GM21723 (cell line): ENCODE data around the gene UBR3.
"Not testable (repeated sequence)": the region's sequence is repeated elsewhere in the genome, so short reads cannot be mapped to it uniquely, and the experiment has no call there.

Experiments used
- ATAC-seq: cut with Tn5 transposase; IDR thresholded peaks from one replicate; pipeline ENCODE4 v1.9.1; 2021; ENCODE audit warnings: mild to moderate bottlenecking, moderate library complexity; ENCODE audit not compliant: unreplicated experiment

Gene UBR3

GRCh38 chr2:169867579-169867978 is 40.3 kb downstream of the UBR3 start:
- ATAC-seq, result no peak

GRCh38 chr2:169868951-169869350 is 41.7 kb downstream of the UBR3 start:
- ATAC-seq, result no peak

GRCh38 chr2:169871369-169871768 is 44.1 kb downstream of the UBR3 start:
- not testable (repeated sequence) for ATAC-seq

- no peak for ATAC-seq
These were observed 44.7 kb downstream of the UBR3 start for GRCh38 chr2:169871994-169872393.

- ATAC-seq, result no peak
These were observed 50.1 kb downstream of the UBR3 start for GRCh38 chr2:169877398-169877797.

GRCh38 chr2:169887120-169887519 is 59.9 kb downstream of the UBR3 start:
- ATAC-seq, result no peak

GRCh38 chr2:169891593-169892298 is 64.5 kb downstream of the UBR3 start:
- no peak for ATAC-seq

GRCh38 chr2:169892951-169893350 is 65.7 kb downstream of the UBR3 start:
- ATAC-seq, result no peak

GRCh38 chr2:169895294-169895985 is 68.2 kb downstream of the UBR3 start:
- ATAC-seq, result no peak

- no peak for ATAC-seq
These were observed 70.6 kb downstream of the UBR3 start for GRCh38 chr2:169897834-169898233.

GRCh38 chr2:169900103-169900502 is 72.8 kb downstream of the UBR3 start:
- ATAC-seq, result not testable (repeated sequence)

GRCh38 chr2:169900686-169901085 is 73.4 kb downstream of the UBR3 start:
- no peak for ATAC-seq

GRCh38 chr2:169906731-169907130 is 79.5 kb downstream of the UBR3 start:
- ATAC-seq, result no peak

- ATAC-seq, result no peak
These were observed 82.1 kb downstream of the UBR3 start for GRCh38 chr2:169909376-169909775.

GRCh38 chr2:169910109-169910799 is 83.0 kb downstream of the UBR3 start:
- no peak for ATAC-seq

GRCh38 chr2:169911119-169911518 is 83.9 kb downstream of the UBR3 start:
- no peak for ATAC-seq

GRCh38 chr2:169916623-169917022 is 89.4 kb downstream of the UBR3 start:
- ATAC-seq, result no peak

- ATAC-seq, result no peak
These were observed 96.7 kb downstream of the UBR3 start for GRCh38 chr2:169923977-169924376.

- ATAC-seq, result no peak
These were observed 98.7 kb downstream of the UBR3 start for GRCh38 chr2:169925968-169926367.

- ATAC-seq, result no peak
These were observed 101.2 kb downstream of the UBR3 start for GRCh38 chr2:169928463-169928864.

GRCh38 chr2:169933124-169933711 is 106.0 kb downstream of the UBR3 start:
- peak; percentile 55 for ATAC-seq

- not testable (repeated sequence) for ATAC-seq
These were observed 109.4 kb downstream of the UBR3 start for GRCh38 chr2:169936652-169937051.
